Uterus (tissue), 2 donors: ENCODE data around the gene RANBP6.

Experiments
- POLR2A ChIP-seq, 2 donors: fragments of 450-650 bp; IDR thresholded peaks; one replicate each; pipeline ENCODE4 v1.6.1; 2016; ENCODE audit warnings: antibody characterized with exemption in 2 of 2, mild to moderate bottlenecking in 1 of 2, moderate library complexity in 1 of 2
- TF ChIP-seq, protein P1 (sequence below), 4 experiments: fragments of 200-600 bp in 2 of 4; fragments of 450-650 bp in 2 of 4; sonication (generic) in 2 of 4; IDR thresholded peaks; one replicate each; pipeline ENCODE4 v1.5.1; 2016 to 2019; ENCODE audit warnings: antibody characterized with exemption in 4 of 4, mild to moderate bottlenecking in 2 of 4, moderate library complexity in 1 of 4

DNA sequence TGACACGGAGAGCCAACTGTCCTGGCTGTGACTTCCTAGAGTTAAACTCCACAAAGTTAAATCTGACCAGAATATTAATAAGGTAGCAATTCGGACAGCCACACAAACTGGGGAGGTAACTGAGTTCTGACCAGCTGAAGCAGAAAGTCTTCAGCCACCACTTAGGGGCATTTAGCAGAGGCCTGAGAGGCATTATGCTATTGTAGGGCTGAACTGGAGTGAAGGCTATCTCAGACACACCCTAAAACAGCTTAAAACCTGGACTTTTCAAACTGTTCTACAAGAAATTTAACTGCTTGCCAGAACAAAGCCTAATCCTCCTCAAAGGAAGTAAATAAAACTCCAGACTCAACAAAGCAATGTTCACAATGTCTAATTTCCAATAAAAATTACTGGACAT lies 32.4 kb downstream of the RANBP6 start:
- TF ChIP-seq POLR2A (IDR thresholded peaks at IDR 0.05): no peak
- TF ChIP-seq, protein P1, sequence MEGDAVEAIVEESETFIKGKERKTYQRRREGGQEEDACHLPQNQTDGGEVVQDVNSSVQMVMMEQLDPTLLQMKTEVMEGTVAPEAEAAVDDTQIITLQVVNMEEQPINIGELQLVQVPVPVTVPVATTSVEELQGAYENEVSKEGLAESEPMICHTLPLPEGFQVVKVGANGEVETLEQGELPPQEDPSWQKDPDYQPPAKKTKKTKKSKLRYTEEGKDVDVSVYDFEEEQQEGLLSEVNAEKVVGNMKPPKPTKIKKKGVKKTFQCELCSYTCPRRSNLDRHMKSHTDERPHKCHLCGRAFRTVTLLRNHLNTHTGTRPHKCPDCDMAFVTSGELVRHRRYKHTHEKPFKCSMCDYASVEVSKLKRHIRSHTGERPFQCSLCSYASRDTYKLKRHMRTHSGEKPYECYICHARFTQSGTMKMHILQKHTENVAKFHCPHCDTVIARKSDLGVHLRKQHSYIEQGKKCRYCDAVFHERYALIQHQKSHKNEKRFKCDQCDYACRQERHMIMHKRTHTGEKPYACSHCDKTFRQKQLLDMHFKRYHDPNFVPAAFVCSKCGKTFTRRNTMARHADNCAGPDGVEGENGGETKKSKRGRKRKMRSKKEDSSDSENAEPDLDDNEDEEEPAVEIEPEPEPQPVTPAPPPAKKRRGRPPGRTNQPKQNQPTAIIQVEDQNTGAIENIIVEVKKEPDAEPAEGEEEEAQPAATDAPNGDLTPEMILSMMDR (IDR thresholded peaks at IDR 0.05): no peak
